Measurements from ENCODE around the gene TYW1B.
"Not testable (repeated sequence)": the region's sequence is repeated elsewhere in the genome, so short reads cannot be mapped to it uniquely, and the experiment has no call there.

The TYW1B gene

GRCh38 chr7:72816370-72817157, 11.4 kb downstream of the TYW1B start:
- DNase-seq: not testable (repeated sequence)

- not testable (repeated sequence) for DNase-seq
Measured at GRCh38 chr7:72810437-72810836, 17.6 kb downstream of the TYW1B start.

- DNase-seq: not testable (repeated sequence)
Measured at GRCh38 chr7:72808511-72808910, 19.5 kb downstream of the TYW1B start.

- DNase-seq: not testable (repeated sequence)
Measured at GRCh38 chr7:72806851-72807250, 21.1 kb downstream of the TYW1B start.

- DNase-seq: no peak
Measured at GRCh38 chr7:72805526-72806494, 22.2 kb downstream of the TYW1B start.

DNA sequence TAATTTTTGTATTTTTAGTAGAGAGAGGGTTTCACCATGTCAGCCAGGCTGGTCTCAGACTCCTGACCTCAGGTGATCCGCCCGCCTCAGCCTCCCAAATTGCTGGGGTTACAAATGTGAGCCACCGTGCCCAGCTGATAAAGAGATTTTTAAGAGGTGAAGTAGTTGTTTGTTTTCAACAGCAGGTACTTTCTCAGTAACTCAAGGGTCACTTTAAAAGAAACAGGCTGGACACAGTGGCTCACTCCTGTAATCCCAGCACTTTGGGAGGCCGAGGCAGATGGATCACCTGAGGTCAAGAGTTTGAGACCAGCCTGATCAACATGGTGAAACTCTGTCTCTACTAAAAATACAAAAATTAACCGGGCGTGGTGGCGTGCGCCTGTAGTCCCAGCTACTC, 24.2 kb downstream of the TYW1B start:
- not testable (repeated sequence) for DNase-seq

DNA sequence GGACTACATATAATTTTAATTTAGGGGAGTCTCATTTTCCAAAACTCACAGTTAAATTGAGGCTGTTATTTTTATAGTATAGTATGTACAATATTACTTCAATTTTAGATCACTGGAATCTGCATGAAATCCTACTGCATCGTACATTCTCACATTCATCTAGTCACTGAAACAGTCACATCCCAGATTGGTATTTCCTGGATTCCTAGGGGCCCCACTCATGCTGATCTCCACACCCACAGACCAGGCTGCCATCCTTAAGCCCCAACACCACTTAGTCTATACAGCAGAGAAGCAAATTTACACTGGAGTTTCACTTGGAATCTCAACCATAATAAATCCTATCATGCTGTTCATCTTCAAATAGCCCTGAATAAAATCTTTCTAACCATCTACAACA, 26.4 kb downstream of the TYW1B start:
- DNase-seq: not testable (repeated sequence)

GRCh38 chr7:72795401-72795800, 32.6 kb downstream of the TYW1B start:
- not testable (repeated sequence) for DNase-seq

DNA sequence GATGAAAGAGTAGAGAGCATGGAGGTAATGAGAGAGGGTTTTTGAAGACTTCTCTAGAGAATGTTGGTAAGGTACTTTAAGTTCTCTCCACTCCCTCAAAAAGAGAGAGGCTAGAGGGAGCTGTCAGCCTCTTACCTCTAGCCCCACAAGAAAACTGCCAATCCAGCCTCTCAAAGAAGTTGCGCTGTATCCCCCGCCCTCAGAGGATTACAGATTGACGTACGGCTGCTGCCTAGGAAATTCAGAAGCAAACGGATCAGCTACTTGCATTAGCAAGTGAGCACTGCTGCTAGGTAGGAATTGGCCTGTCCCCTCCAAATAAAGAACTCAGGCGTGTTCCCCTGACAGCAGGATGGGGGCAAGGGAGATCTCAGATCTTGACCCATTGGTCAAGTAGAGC, 34.2 kb downstream of the TYW1B start:
- no peak for DNase-seq

DNA sequence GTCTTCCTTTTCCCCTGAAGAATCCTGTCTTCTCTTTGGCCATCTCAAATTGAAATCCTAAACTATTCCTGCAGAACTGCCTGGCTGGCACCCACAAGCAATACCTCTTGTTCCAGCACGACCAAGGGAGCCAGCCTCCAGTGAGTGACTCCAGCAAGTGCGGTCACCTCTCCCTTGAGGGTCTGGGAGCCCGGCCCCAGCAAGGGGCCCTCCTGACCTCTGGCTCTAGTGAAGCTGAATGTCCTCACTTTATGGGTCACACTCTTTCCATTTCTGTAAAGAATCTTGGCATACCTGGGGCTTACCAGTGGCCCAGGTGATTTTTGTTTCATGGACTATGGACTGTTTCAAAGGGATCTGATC, 37.3 kb downstream of the TYW1B start:
- DNase-seq: not testable (repeated sequence)

- peak; percentile 52 for DNase-seq
Measured at GRCh38 chr7:72790048-72790697, 37.8 kb downstream of the TYW1B start.

GRCh38 chr7:72785166-72785955, 42.6 kb downstream of the TYW1B start:
- DNase-seq: no peak

DNA sequence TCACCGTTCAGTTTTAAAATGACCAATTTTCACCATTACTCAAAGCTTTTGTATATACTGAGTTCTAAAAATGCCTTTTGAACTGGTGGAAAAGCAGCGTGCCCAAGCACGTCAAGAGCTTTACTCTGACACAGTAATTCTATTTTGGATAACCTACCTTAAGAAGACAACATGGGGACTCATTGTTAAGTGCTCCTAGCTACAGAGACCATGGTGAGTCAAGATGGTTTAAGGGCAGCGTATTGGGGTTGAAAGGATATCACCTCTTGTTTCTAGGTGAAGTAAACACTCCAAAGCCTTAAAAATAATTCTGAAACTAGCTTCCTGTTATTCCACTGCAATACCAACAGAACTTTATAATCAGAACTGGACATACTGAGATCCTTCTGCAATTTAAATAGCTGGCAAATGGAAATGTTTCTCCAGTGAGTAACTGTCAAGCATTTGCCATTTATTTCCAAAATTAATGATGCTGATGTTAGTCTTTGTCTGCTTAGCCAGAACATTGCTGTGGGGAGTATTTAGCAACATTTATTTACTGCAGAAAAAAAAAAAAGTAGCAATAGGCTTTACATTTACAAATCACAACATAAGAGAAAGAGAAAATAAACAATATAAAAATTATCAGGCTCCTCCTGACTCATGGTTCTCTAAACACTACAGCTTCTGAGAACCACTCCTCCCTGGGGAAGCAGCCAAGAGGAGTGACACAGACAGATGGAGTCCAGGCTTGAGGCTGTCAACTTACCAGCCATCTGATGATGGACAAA, 44.2 kb downstream of the TYW1B start:
- DNase-seq: not testable (repeated sequence)

DNA sequence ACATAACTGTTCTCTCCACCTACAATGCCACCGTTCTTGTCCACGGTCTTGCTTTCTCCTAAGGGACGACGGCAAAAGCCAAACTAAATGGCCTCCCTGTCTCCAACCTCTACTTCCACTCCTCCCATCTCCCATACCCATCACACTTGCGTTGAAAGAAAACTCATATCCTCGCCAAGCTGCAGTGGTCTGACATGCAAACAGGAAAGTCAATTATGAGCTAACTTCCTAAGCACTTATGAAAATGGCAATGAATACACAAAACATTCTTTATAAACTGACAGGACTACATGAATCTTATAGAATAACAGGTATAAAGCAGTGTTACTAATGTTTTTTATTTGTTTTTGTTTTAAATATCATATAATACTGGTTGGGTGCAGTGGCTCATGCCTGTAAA, 46.4 kb downstream of the TYW1B start:
- no peak for DNase-seq

- no peak for DNase-seq
Measured at GRCh38 chr7:72781161-72781560, 46.8 kb downstream of the TYW1B start.

GRCh38 chr7:72780289-72780894, 47.6 kb downstream of the TYW1B start:
- not testable (repeated sequence) for DNase-seq

GRCh38 chr7:72777167-72777566, 50.8 kb downstream of the TYW1B start:
- not testable (repeated sequence) for DNase-seq

GRCh38 chr7:72772627-72773026, 55.4 kb downstream of the TYW1B start:
- not testable (repeated sequence) for DNase-seq

DNA sequence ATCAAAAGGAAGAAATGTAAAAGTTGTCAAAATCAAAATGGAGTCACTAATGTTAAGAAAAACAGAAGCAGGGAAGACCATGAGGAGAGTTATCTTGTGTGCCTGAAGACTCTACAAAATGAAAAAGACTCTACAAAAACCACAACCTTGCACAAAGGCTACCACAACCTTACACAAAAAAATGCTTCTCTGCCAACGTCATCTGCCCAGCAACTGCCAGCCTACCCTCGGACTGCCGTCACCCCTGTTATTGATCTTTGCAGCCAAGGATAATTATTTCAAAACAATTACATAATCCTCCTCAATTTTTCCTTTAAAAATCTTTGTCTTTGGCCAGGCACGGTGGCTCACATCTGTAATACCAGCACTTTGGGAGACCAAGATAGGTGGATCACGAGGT, 61.0 kb downstream of the TYW1B start:
- not testable (repeated sequence) for DNase-seq

- DNase-seq: no peak
Measured at GRCh38 chr7:72760602-72761001, 67.4 kb downstream of the TYW1B start.

GRCh38 chr7:72754312-72754711, 73.7 kb downstream of the TYW1B start:
- DNase-seq: no peak

Measured in SHP77 treated with DMSO at 0.1 percent for 48 hours (cell line).